Caco-2 (cell line): ENCODE results near the gene CACNA1H. TPM values are rescaled to one million over a fixed set of nuclear protein-coding genes. Genes with fewer than 3 reads are reported as not detected.

Experiments used
- BruUV-seq: library from RNA; stranded (reverse); fragments of 400-500 nt; replicated peaks from 2 replicates; lab custom pipeline; 2021; lab: Mats Ljungman, UMichigan
- CTCF ChIA-PET: fragments of 300-600 bp; sonication (Branson Sonifier 250); formaldehyde crosslinking; loops from one replicate; lab custom pipeline; 2022; ENCODE audit warnings: antibody characterized with exemption; lab: Charles Lee
- POLR2A ChIA-PET: fragments of 300-600 bp; sonication (Branson Sonifier 250); formaldehyde crosslinking; loops from one replicate; lab custom pipeline; 2022; ENCODE audit warnings: antibody characterized with exemption; lab: Charles Lee
- DNase-seq, 2 experiments: peaks; one replicate each; pipeline versions ENCODE4 v3.0.0 to v3.0.0-alpha.2; 2020 to 2022
- H3K27me3 ChIP-seq: replicated peaks from 2 replicates; pipeline ENCODE4 v1.6.0; 2011; ENCODE audit warnings: low read length; ENCODE audit not compliant: control insufficient read depth, insufficient read depth
- H3K36me3 ChIP-seq: 2 replicates; pipeline ENCODE4 v1.5.1; 2011; ENCODE audit warnings: low read length; ENCODE audit not compliant: control insufficient read depth, insufficient read depth
- H3K4me1 ChIP-seq: fragments of 250-450 bp; sonication (Bioruptor Pico); 2 replicates; pipeline ENCODE4 v1.5.1; 2020; ENCODE audit warnings: mild to moderate bottlenecking
- H3K4me3 ChIP-seq: 2 replicates; pipeline ENCODE4 v1.5.1; 2011; ENCODE audit warnings: low read depth, mild to moderate bottlenecking, control low read depth, low read length
- H3K9me3 ChIP-seq: fragments of 250-450 bp; sonication (Bioruptor Pico); 2 replicates; pipeline ENCODE4 v1.5.1; 2020; ENCODE audit warnings: mild to moderate bottlenecking, moderate library complexity
- H3K27ac Mint-ChIP-seq: one replicate; pipeline ENCODE4 v1.8.0; 2022; ENCODE audit warnings: mixed read lengths; ENCODE audit not compliant: unreplicated experiment
- H3K27me3 Mint-ChIP-seq: one replicate; pipeline ENCODE4 v1.8.0; 2022; ENCODE audit warnings: mixed read lengths; ENCODE audit not compliant: insufficient read depth, unreplicated experiment
- H3K36me3 Mint-ChIP-seq: one replicate; pipeline ENCODE4 v1.8.0; 2022; ENCODE audit warnings: mild to moderate bottlenecking, mixed read lengths; ENCODE audit not compliant: insufficient read depth, unreplicated experiment
- H3K4me1 Mint-ChIP-seq: one replicate; pipeline ENCODE4 v1.8.0; 2022; ENCODE audit warnings: low read depth, mixed read lengths; ENCODE audit not compliant: unreplicated experiment
- H3K4me3 Mint-ChIP-seq: one replicate; pipeline ENCODE4 v1.8.0; 2022; ENCODE audit warnings: mild to moderate bottlenecking, moderate library complexity, mixed read lengths; ENCODE audit not compliant: unreplicated experiment
- H3K9me3 Mint-ChIP-seq: one replicate; pipeline ENCODE4 v1.8.0; 2022; ENCODE audit warnings: mixed read lengths; ENCODE audit not compliant: unreplicated experiment
- intact Hi-C: fragments of 100-400 bp; cut with micrococcal nuclease; formaldehyde crosslinking; loops from one replicate; pipeline ENCODE4 v1.10.0; 2022; ENCODE audit not compliant: unreplicated experiment
- total RNA-seq: library from RNA; stranded (reverse); gene quantifications from 2 replicates; pipeline ENCODE4 v1.2.3, GENCODE V29; 2022
- TF ChIP-seq, protein P1 (sequence below), 2 experiments: fragments of 200-600 bp in 1 of 2; IDR thresholded peaks; 1 replicate in 1 of 2; 2 replicates in 1 of 2; pipeline versions ENCODE4 v1.5.1 to v1.8.0; 2011 to 2022; ENCODE audit warnings: antibody characterized with exemption in 1 of 2, control low read depth in 1 of 2, inconsistent platforms in 1 of 2, low read depth in 1 of 2, low read length in 1 of 2, mild to moderate bottlenecking in 1 of 2, moderate library complexity in 1 of 2; ENCODE audit not compliant: insufficient read depth in 1 of 2, severe bottlenecking in 1 of 2, unreplicated experiment in 1 of 2

Gene CACNA1H
- total RNA-seq, 1 experiment from 2014 or later = 5.1 TPM

DNA sequence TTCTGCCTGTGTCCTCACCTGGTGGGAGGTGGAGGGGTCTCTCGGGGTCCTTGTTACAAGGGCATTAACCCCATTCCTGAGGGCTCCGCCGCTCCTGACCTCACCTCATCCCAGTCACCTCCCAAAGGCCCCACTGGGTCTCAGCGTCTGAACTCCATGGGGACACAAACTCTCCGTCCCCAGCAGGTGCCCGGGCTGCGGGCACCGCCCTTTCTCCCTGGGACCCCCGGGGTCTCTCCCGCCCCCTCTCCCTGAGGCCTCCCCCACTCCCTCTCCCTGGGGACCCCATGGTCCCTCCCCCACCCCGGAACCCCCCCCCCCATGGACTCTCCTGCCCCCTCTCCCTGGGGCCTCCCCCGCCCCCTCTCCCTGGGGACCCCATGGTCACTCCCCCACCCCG lies 24.8 kb downstream of the CACNA1H start:
- H3K9me3 Mint-ChIP-seq = no peaks in the 10 kb centered on the region

DNA sequence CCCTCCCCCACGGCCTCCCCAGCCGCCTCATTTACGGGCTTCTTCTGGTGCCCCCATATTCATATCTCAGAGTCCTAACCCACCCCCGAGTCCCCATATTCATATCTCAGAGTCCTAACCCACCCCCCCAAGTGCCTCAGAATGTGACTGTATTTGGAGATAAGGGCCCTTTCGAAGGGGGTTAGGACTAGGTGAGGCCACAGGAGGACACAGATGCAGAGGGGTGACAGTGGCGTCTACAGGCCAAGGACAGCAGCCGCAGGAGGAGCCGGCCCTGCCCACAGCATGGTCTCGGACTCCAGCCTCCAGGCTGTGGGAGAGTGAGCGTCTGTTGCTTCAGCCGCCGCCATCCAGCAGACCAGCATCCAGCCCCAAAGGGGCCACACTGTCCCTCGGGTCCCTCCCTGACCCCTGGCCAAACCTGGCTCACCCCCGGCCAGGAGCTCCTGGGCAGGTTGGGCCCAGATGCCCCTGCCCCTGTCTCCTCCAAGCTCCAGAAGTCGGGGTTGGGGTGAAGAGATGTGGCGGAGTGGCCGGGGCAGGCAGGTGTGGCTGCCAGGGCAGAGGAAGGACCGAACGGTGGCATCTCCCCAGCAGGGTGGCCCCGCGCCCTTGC lies 25.5 kb downstream of the CACNA1H start:
- H3K4me3 Mint-ChIP-seq = no peak overlapping the region
- H3K4me1 ChIP-seq = peaks cover 9% of the 10 kb centered on the region
- no peaks in the 10 kb centered on the region for H3K36me3 Mint-ChIP-seq
- H3K4me3 ChIP-seq = no peak overlapping the region
- no peak overlapping the region for H3K27ac Mint-ChIP-seq
- H3K36me3 ChIP-seq = no peaks in the 10 kb centered on the region
- no peaks in the 10 kb centered on the region for H3K4me1 Mint-ChIP-seq
- no peaks in the 10 kb centered on the region for H3K9me3 ChIP-seq
- DNase-seq = no peak
- H3K27me3 Mint-ChIP-seq = no peaks in the 10 kb centered on the region
- H3K9me3 Mint-ChIP-seq = no peaks in the 10 kb centered on the region
- no TSS peak for BruUV-seq
- H3K27me3 ChIP-seq = no peaks in the 10 kb centered on the region
- TF ChIP-seq, protein P1, sequence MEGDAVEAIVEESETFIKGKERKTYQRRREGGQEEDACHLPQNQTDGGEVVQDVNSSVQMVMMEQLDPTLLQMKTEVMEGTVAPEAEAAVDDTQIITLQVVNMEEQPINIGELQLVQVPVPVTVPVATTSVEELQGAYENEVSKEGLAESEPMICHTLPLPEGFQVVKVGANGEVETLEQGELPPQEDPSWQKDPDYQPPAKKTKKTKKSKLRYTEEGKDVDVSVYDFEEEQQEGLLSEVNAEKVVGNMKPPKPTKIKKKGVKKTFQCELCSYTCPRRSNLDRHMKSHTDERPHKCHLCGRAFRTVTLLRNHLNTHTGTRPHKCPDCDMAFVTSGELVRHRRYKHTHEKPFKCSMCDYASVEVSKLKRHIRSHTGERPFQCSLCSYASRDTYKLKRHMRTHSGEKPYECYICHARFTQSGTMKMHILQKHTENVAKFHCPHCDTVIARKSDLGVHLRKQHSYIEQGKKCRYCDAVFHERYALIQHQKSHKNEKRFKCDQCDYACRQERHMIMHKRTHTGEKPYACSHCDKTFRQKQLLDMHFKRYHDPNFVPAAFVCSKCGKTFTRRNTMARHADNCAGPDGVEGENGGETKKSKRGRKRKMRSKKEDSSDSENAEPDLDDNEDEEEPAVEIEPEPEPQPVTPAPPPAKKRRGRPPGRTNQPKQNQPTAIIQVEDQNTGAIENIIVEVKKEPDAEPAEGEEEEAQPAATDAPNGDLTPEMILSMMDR (IDR thresholded peaks at IDR 0.05; ENCODE audit: insufficient read depth in 1 of 2, low read depth in 1 of 2, low read length in 1 of 2, severe bottlenecking in 1 of 2, unreplicated experiment in 1 of 2) = no peak
- CTCF ChIA-PET = no interaction called here
- POLR2A ChIA-PET = no interaction called here
- intact Hi-C loops = no loop called here

More for the DNA sequence above, 24.8 kb downstream of the CACNA1H start:
- no peaks in the 10 kb centered on the region for H3K36me3 ChIP-seq
- no peaks in the 10 kb centered on the region for H3K9me3 ChIP-seq
- TF ChIP-seq, protein P1 (IDR thresholded peaks at IDR 0.05; ENCODE audit: insufficient read depth in 1 of 2, low read depth in 1 of 2, low read length in 1 of 2, severe bottlenecking in 1 of 2, unreplicated experiment in 1 of 2) = no peak
- POLR2A ChIA-PET = no interaction called here
- intact Hi-C loops = no loop called here
- Mint-ChIP-seq H3K36me3 (no peaks in the 10 kb centered on the region), H3K27me3 (no peaks in the 10 kb centered on the region), H3K27ac (no peak overlapping the region), H3K4me3 (no peak overlapping the region), H3K4me1 (no peaks in the 10 kb centered on the region)
- CTCF ChIA-PET = no interaction called here
- H3K4me3 ChIP-seq = no peak overlapping the region
- BruUV-seq = no TSS peak
- peaks cover 9% of the 10 kb centered on the region for H3K4me1 ChIP-seq
- H3K27me3 ChIP-seq = no peaks in the 10 kb centered on the region
- DNase-seq = no peak

DNA sequence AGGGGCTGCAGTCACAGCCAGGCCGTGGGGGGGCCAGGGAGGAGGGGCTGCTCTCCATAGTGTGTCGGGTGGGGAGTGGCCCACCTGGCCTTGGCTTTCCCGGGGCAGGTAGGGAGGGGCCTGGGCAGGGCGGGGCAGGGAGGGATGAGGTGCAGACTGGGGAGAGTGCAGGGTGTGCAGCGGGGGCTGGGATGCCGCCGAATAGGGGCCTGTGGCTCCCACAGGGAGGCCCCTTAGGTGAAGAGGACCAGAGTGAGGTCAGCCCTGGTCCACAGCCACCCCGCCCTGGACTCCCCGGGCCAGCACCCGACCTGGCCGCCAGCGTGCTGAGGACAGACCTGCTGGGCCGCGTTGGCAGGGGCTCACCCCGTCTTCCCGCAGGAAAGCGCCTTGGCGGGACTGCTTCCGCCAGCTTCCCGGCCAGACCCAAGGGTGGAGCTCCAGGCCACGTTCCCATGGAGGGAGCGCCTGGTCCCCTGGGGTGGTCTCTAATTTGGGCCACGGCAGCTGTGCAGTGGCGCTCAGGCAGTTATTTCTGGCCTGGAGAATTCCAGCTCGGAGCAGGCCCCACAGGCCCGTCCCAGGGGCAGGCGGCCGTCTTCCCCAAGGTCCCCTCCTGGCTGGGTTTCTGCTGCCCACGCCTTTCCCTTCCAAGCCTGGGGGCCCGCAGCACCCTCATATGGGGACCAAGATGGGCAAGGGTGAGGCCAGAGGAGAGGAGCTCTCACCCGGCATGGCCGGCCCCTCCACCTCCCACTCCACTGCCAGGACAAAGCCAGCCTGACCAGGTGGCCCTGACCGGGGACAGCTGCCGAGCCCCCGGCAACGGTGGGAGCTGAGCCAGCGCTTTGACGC lies 27.9 kb downstream of the CACNA1H start:
- no peaks in the 10 kb centered on the region for H3K27me3 Mint-ChIP-seq
- Histone ChIP-seq H3K4me3 (no peak overlapping the region), H3K27me3 (no peaks in the 10 kb centered on the region), H3K36me3 (no peaks in the 10 kb centered on the region), H3K9me3 (no peaks in the 10 kb centered on the region), H3K4me1 (peaks cover 9% of the 10 kb centered on the region)
- no peaks in the 10 kb centered on the region for H3K36me3 Mint-ChIP-seq
- TF ChIP-seq, protein P1 (IDR thresholded peaks at IDR 0.05; ENCODE audit: insufficient read depth in 1 of 2, low read depth in 1 of 2, low read length in 1 of 2, severe bottlenecking in 1 of 2, unreplicated experiment in 1 of 2) = no peak
- no peak overlapping the region for H3K27ac Mint-ChIP-seq
- no peaks in the 10 kb centered on the region for H3K9me3 Mint-ChIP-seq
- intact Hi-C loops = no loop called here
- no peak overlapping the region for H3K4me3 Mint-ChIP-seq
- no peaks in the 10 kb centered on the region for H3K4me1 Mint-ChIP-seq
- no peak for DNase-seq
- BruUV-seq = no TSS peak
- ChIA-PET POLR2A (no interaction called here), CTCF (interaction anchor here (0.5 to 0.9 kb wide), 2 partner anchors 46 to 124 kb away, joined by 3 to 5 read pairs; no protein-coding TSS in a partner anchor)
